GM12801 (cell line): Measurements from ENCODE around the gene CBX2.

Experiments
- CTCF ChIP-seq: IDR thresholded peaks from one replicate; pipeline ENCODE4 v1.5.1; 2011; ENCODE audit warnings: control low read depth; ENCODE audit not compliant: insufficient read length; ENCODE audit errors: extremely low read depth

CBX2 gene

GRCh38 chr17:79793924-79794304 lies 16.0 kb downstream of the CBX2 start:
- no peak for TF ChIP-seq CTCF

DNA sequence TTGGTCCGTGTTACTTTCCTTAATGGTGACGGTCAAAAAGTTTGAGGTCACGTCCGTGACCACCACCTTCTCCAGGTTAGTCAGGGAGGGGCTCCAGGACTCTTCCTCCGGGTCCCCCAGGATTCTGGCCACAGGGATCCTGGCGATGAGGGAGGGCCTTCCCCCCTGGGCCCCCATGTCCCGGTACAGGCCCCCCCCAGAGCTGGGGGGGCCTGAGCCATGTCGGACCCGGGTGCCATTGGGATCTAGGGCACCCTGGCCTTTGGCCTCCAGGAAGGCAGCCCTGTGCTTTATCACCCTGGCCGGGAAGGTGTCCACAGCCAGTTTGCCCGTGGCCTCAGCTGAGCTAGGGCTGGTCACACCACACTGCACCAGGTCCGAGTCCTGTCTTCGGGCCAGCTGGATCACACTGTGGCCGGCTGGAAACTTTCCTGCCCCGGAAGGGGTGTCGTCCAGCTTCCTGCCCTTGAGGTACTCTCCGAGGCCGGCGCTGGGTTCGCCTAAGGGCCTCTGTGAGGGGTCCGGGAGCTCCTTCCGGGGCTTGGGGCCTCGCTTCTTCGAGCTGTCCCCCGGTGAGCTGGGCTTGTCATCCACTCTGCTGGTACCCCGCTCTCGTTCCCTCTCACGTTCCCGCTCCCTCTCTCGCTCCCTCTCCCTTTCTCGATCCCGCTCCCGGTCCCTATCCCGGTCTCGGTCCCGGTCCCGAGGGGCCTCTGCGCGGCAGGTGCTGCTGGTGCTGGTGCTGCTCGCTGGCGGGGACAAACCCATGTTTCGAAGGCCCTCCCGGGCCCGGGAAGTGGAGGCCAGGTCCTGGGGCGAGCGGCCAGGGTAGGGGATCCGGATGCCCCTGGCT lies 16.9 kb downstream of the CBX2 start:
- TF ChIP-seq CTCF: no peak

DNA sequence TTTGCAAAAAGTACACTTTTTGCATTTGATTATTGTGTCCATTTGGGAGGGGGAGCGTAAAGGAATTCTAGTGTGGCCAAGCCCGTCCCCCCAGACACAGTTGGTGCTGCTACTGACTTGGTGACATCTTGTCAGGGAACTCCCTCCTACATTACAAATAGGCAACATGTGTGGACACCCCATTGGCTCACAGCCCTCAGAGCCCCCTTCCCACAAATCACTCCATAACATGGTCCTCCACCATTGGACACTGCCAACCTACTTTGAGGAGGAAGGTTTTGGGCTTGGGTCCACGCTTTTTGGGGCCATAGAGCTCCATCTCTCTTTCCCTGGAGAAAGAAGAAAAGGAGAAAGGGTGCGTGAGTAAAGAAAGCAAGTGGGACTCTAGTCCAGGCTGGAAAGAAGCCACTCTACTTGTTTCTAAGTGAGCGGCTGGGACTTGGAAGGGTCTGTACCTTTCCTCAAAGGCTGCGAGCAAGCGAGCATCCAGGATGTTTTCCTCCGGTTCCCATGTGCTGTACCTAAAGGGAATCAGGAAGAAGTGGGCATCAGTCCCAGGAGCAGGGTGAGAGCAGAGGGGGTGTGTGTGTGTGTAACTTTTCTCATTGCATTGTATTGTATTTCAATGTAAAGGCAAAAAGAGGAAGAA lies 18.0 kb downstream of the CBX2 start:
- TF ChIP-seq CTCF: no peak

DNA sequence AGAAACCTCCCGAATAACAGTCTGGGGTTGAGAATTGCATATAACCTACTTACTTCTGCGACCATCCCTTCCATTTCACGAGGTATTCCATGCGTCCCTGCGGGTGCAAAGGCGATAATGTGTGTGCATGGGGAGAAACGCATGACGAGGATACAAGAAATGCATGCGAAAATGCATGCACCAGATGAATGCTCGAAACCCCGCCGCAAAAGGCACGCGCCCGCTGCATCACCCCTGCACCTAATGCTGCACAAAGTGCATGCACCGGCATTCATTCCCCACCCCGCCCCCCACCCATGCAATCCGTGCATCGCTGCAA lies 18.5 kb downstream of the CBX2 start:
- TF ChIP-seq CTCF: no peak

DNA sequence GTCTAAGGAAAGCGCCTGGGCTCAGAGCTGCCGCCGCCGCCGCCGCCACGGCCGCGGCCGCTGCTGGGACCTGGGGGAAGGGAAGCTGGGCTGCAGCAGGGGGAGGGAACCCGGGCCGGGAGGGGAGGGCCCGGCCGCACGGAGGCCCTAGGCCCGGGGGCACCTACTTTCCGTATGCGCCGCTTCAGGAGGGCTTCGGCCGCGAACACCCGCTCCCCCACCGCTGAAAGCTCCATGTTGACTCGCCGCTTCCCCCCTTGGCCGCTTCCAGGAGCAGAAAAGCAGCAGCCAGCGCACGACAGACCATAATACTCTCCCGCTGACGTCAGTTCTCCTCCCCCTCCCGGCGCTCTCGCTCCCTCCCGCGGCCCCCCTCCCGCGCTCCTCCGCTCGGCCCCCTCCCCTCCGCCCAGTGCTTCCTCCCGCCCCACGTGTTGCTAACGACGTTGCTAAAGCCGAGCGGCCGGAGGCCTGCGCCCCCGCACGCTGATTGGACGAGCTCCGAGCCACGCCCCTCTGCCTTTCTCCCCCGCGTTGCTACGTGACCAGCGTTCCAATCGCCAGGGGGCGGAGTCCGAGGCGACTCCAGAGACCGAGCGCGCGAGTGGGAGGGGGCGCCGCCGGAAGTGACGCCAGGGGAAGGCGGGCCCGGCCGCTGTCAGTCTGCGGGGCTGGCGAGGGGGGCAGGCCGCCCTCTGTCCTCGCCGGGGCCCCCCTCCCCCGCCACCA lies 19.0 kb downstream of the CBX2 start, which contains the start of gene CBX8:
Gene CBX8 (minus strand): TSS at position 315 of the 729 bp plus-strand sequence. CDS start 79 bp downstream, at position 236.
- no peak for TF ChIP-seq CTCF

- TF ChIP-seq CTCF: no peak
Observed at GRCh38 chr17:79797492-79798298, 19.7 kb downstream of the CBX2 start.
